HEK293 (cell line): ENCODE data around the gene SPINDOC.

ENCODE experiments used
- CTCF ChIA-PET: fragments of 350-600 bp; formaldehyde crosslinking; extraction: SDS; loops from one replicate; lab custom pipeline; 2021; ENCODE audit warnings: antibody characterized with exemption; lab: Yijun Ruan, JAX
- POLR2A ChIA-PET: fragments of 300-600 bp; formaldehyde crosslinking; extraction: SDS; loops from one replicate; lab custom pipeline; 2020; ENCODE audit warnings: antibody characterized with exemption, inconsistent platforms; lab: Yijun Ruan, JAX
- H3K27ac ChIP-seq: fragments of 200-500 bp; sonication (Bioruptor generic); 2 replicates; pipeline ENCODE4 v1.5.1; 2014; ENCODE audit warnings: low read depth, low read length, control low read depth, inconsistent platforms; ENCODE audit errors: extremely low read depth
- H3K36me3 ChIP-seq, 2 experiments: fragments of 200-500 bp in 1 of 2; sonication (Bioruptor generic) in 1 of 2; 1 replicate in 1 of 2; 2 replicates in 1 of 2; pipeline ENCODE4 v1.5.1; 2014 to 2017; ENCODE audit warnings: inconsistent platforms in 2 of 2, low read length in 2 of 2; ENCODE audit not compliant: control insufficient read depth in 2 of 2, insufficient read depth in 1 of 2
- H3K4me1 ChIP-seq: fragments of 200-500 bp; sonication (Bioruptor generic); 2 replicates; pipeline ENCODE4 v1.5.1; 2014; ENCODE audit warnings: mild to moderate bottlenecking, low read length, inconsistent platforms; ENCODE audit not compliant: control insufficient read depth, insufficient read depth
- H3K4me3 ChIP-seq: 2 replicates; pipeline ENCODE4 v1.5.1; 2011; ENCODE audit warnings: low read depth, mild to moderate bottlenecking, control low read depth, low read length, moderate library complexity
- H3K9me3 ChIP-seq: fragments of 200-500 bp; sonication (Bioruptor generic); 2 replicates; pipeline ENCODE4 v1.5.1; 2014; ENCODE audit warnings: low read depth, low read length, inconsistent platforms; ENCODE audit not compliant: control insufficient read depth, insufficient read depth
- CTCF ChIP-seq: fragments of 450-650 bp; formaldehyde crosslinking; IDR thresholded peaks from 2 replicates; pipeline ENCODE4 v1.5.1; 2016; ENCODE audit warnings: missing biosample characterization, missing genetic modification characterization
- GLIS2 ChIP-seq: fragments of 450-650 bp; formaldehyde crosslinking; IDR thresholded peaks from 2 replicates; pipeline ENCODE4 v1.5.1; 2016; ENCODE audit warnings: missing biosample characterization, missing genetic modification characterization
- HOXD13 ChIP-seq: sonication (generic); formaldehyde crosslinking; IDR thresholded peaks from 2 replicates; pipeline ENCODE4 v1.8.0; 2022; ENCODE audit warnings: missing genetic modification reagents, borderline replicate concordance
- KLF1 ChIP-seq: fragments of 450-650 bp; formaldehyde crosslinking; IDR thresholded peaks from 2 replicates; pipeline ENCODE4 v1.5.1; 2016; ENCODE audit warnings: missing biosample characterization, missing genetic modification characterization
- PRDM1 ChIP-seq: fragments of 450-650 bp; formaldehyde crosslinking; IDR thresholded peaks from 2 replicates; pipeline ENCODE4; 2016; ENCODE audit warnings: missing biosample characterization, missing genetic modification characterization
- PRDM6 ChIP-seq: fragments of 450-650 bp; formaldehyde crosslinking; IDR thresholded peaks from 2 replicates; pipeline ENCODE4 v1.5.1; 2017; ENCODE audit warnings: missing biosample characterization, missing genetic modification characterization
- SP2 ChIP-seq: fragments of 450-650 bp; formaldehyde crosslinking; IDR thresholded peaks from 2 replicates; pipeline ENCODE4 v1.5.1; 2016; ENCODE audit warnings: missing biosample characterization, missing genetic modification characterization
- TRIM28 ChIP-seq: IDR thresholded peaks from 2 replicates; pipeline ENCODE4 v1.6.1; 2011; ENCODE audit warnings: low read length, control low read depth, borderline replicate concordance
- ZBTB8A ChIP-seq: fragments of 450-650 bp; formaldehyde crosslinking; IDR thresholded peaks from 2 replicates; pipeline ENCODE4 v1.5.1; 2016; ENCODE audit warnings: missing biosample characterization, missing genetic modification characterization
- ZFHX2 ChIP-seq: fragments of 450-650 bp; formaldehyde crosslinking; conservative IDR thresholded peaks from 2 replicates; pipeline ENCODE4 v1.5.1; 2016; ENCODE audit warnings: missing biosample characterization, missing genetic modification characterization
- ZFP69B ChIP-seq: fragments of 450-650 bp; formaldehyde crosslinking; IDR thresholded peaks from 2 replicates; pipeline ENCODE4 v1.5.1; 2016; ENCODE audit warnings: missing biosample characterization, missing genetic modification characterization
- ZNF148 ChIP-seq: fragments of 450-650 bp; formaldehyde crosslinking; IDR thresholded peaks from 2 replicates; pipeline ENCODE4 v1.5.0; 2017; ENCODE audit warnings: missing biosample characterization, missing genetic modification characterization, borderline replicate concordance
- ZNF404 ChIP-seq: fragments of 450-650 bp; formaldehyde crosslinking; IDR thresholded peaks from 2 replicates; pipeline ENCODE4 v1.5.1; 2017; ENCODE audit warnings: missing biosample characterization, missing genetic modification characterization
- ZNF473 ChIP-seq: fragments of 450-650 bp; formaldehyde crosslinking; IDR thresholded peaks from 2 replicates; pipeline ENCODE4 v1.5.1; 2017; ENCODE audit warnings: missing biosample characterization, missing genetic modification characterization
- ZNF48 ChIP-seq: fragments of 450-650 bp; formaldehyde crosslinking; IDR thresholded peaks from 2 replicates; pipeline ENCODE4 v1.5.1; 2016; ENCODE audit warnings: missing biosample characterization, missing genetic modification characterization
- ZNF488 ChIP-seq: fragments of 450-650 bp; formaldehyde crosslinking; IDR thresholded peaks from 2 replicates; pipeline ENCODE4 v1.5.1; 2016; ENCODE audit warnings: missing biosample characterization, missing genetic modification characterization
- ZNF544 ChIP-seq: fragments of 450-650 bp; formaldehyde crosslinking; IDR thresholded peaks from 2 replicates; pipeline ENCODE4 v1.5.0; 2017; ENCODE audit warnings: missing biosample characterization, missing genetic modification characterization
- ZNF580 ChIP-seq: fragments of 450-650 bp; formaldehyde crosslinking; IDR thresholded peaks from 2 replicates; pipeline ENCODE4 v1.5.1; 2016; ENCODE audit warnings: missing biosample characterization, missing genetic modification characterization
- ZNF600 ChIP-seq: fragments of 450-650 bp; formaldehyde crosslinking; IDR thresholded peaks from 2 replicates; pipeline ENCODE4 v1.5.1; 2016; ENCODE audit warnings: missing biosample characterization, missing genetic modification characterization
- ZNF692 ChIP-seq: fragments of 450-650 bp; formaldehyde crosslinking; IDR thresholded peaks from 2 replicates; pipeline ENCODE4 v1.5.1; 2016; ENCODE audit warnings: missing biosample characterization, missing genetic modification characterization
- ZNF704 ChIP-seq: fragments of 450-650 bp; formaldehyde crosslinking; IDR thresholded peaks from 2 replicates; pipeline ENCODE4 v1.5.1; 2016; ENCODE audit warnings: missing biosample characterization, missing genetic modification characterization
- ZNF776 ChIP-seq: fragments of 450-650 bp; formaldehyde crosslinking; IDR thresholded peaks from 2 replicates; pipeline ENCODE4 v1.5.0; 2017; ENCODE audit warnings: missing biosample characterization, missing genetic modification characterization, borderline replicate concordance

SPINDOC gene

GRCh38 chr11:63765688-63766241 lies 47.5 kb upstream of the SPINDOC start (continued):
- TF ChIP-seq ZNF580 (tag by site-specific recombination), result no peak

GRCh38 chr11:63766531-63767235 lies 46.6 kb upstream of the SPINDOC start:
- no peak overlapping the region for H3K27ac ChIP-seq
- no peak overlapping the region; the same call in 1 of the 2 replicates for H3K4me3 ChIP-seq
- ChIA-PET POLR2A (interaction anchor here (0.6 to 1.0 kb wide), 2 partner anchors 9 to 18 kb away, joined by 3 read pairs; no protein-coding TSS in a partner anchor), CTCF (interaction anchor here (0.5 to 2.7 kb wide), 10 partner anchors 9 to 485 kb away, joined by 3 to 11 read pairs (median 4); no protein-coding TSS in a partner anchor)
- TF ChIP-seq ZNF544 (tag by site-specific recombination), result no peak
- TF ChIP-seq ZFP69B, result peak; percentile 70
- peak; percentile 83 for TF ChIP-seq ZNF692 (tag by site-specific recombination)
- 0 out of 2 replicates have a peak, but pooled peaks have one; percentile 27 for TF ChIP-seq GLIS2 (tag by site-specific recombination)
- no peak for TF ChIP-seq HOXD13 (CRISPR knock-in tag)
- TF ChIP-seq CTCF (tag by site-specific recombination), result no peak
- TF ChIP-seq KLF1 (tag by site-specific recombination), result peak; percentile 37; the same call in 1 of the 2 replicates
- no peak for TF ChIP-seq PRDM1 (tag by site-specific recombination)
- TF ChIP-seq ZNF404 (tag by site-specific recombination), result no peak
- 0 out of 2 replicates have a peak, but pooled peaks have one; percentile 8 for TF ChIP-seq ZFHX2
- TF ChIP-seq SP2, result 0 out of 2 replicates have a peak, but pooled peaks have one; percentile 14
- no peaks in the 10 kb centered on the region for H3K9me3 ChIP-seq
- peaks cover 0 to 27% of the 10 kb centered on the region in 2 experiments; a peak in 1 of 3 replicates for H3K36me3 ChIP-seq
- no peaks in the 10 kb centered on the region for H3K4me1 ChIP-seq

- no peaks in the 10 kb centered on the region for H3K9me3 ChIP-seq
- CTCF ChIA-PET, result interaction anchor here (0.7 to 2.7 kb wide), 11 partner anchors 9 to 846 kb away, joined by 3 to 11 read pairs (median 4); partner anchors contain the start of gene CHRM1
- peaks cover 0 to 27% of the 10 kb centered on the region in 2 experiments; a peak in 1 of 3 replicates for H3K36me3 ChIP-seq
- H3K27ac ChIP-seq, result no peak overlapping the region
- POLR2A ChIA-PET, result interaction anchor here (1.0 to 2.3 kb wide), 2 partner anchors 9 to 86 kb away, joined by 3 to 10 read pairs; partner anchors contain the start of gene RTN3
- no peaks in the 10 kb centered on the region for H3K4me1 ChIP-seq
- H3K4me3 ChIP-seq, result peak overlapping the region; percentile 51
- TF ChIP-seq ZNF48 (tag by site-specific recombination) (no peak), ZNF473 (tag by site-specific recombination) (no peak), ZNF600 (tag by site-specific recombination) (no peak), KLF1 (tag by site-specific recombination) (no peak), PRDM6 (tag by site-specific recombination) (no peak), ZNF148 (tag by site-specific recombination) (no peak), ZNF488 (tag by site-specific recombination) (no peak), ZNF704 (tag by site-specific recombination) (no peak), TRIM28 (no peak), ZBTB8A (no peak), ZNF776 (tag by site-specific recombination) (no peak)
These were observed 46.0 kb upstream of the SPINDOC start for GRCh38 chr11:63767267-63767564.
